ENCODE data around the gene PRKAR2A. TPM values are rescaled to one million over a fixed set of nuclear protein-coding genes. Genes with fewer than 3 reads are reported as not detected.

PRKAR2A gene
- total and polyA plus RNA-seq, 2 donors (not counting 3 experiments of a cell fraction or from before 2014, with no cell fraction given) = 8.6 to 69.9 TPM

GRCh38 chr3:48750856-48751255 lies 96.8 kb downstream of the PRKAR2A start:
- H3K9ac ChIP-seq (replicated peaks; ENCODE audit: extremely low read depth, insufficient read depth, low read length) = no peak overlapping the region
- H2AFZ ChIP-seq (ENCODE audit: low read depth, low read length) = no peak overlapping the region
- no peak overlapping the region for H3K4me3 ChIP-seq (replicated peaks in 1 of 3; ENCODE audit: insufficient read depth in 1 of 3, low read depth in 1 of 3, low read length in 3 of 3)
- no peaks in the 10 kb centered on the region for H3K4me1 ChIP-seq (ENCODE audit: control insufficient read depth, extremely low read depth, insufficient read depth, low read length)
- ChIA-PET CTCF (interaction anchor here (2.7 kb wide), 1 partner anchor 11 kb away, joined by 8 read pairs; no protein-coding TSS in a partner anchor), POLR2A (no interaction called here)
- no peaks in the 10 kb centered on the region for H3K27me3 ChIP-seq (ENCODE audit: control insufficient read depth in 2 of 2, insufficient read depth in 2 of 2, low read length in 2 of 2)
- DNase-seq (ENCODE audit: low read depth, low spot score) (no peak), FAIRE-seq (no peak)
- TSS peak; percentile 1 for BruUV-seq (replicated peaks)
- peaks cover 0 to 7% of the 10 kb centered on the region in 2 experiments for H3K36me3 ChIP-seq (ENCODE audit: control insufficient read depth in 2 of 2, extremely low read depth in 1 of 2, insufficient read depth in 2 of 2, low read length in 2 of 2)
- no peak for TF ChIP-seq EZH2 (IDR thresholded peaks at IDR 0.05; ENCODE audit: borderline replicate concordance, low read depth, low read length, severe bottlenecking)
- no peak for TF ChIP-seq FOS (IDR thresholded peaks at IDR 0.05; ENCODE audit: borderline replicate concordance, insufficient read depth, low read length)
- H3K4me2 ChIP-seq (ENCODE audit: insufficient read depth, low read length) = no peak overlapping the region
- no peaks in the 10 kb centered on the region for H4K20me1 ChIP-seq (replicated peaks; ENCODE audit: control insufficient read depth, extremely low read depth, insufficient read depth, low read length)
- intact Hi-C loops (cut with micrococcal nuclease) = no loop called here
- no peak overlapping the region for H3K27ac ChIP-seq (ENCODE audit: insufficient read depth, low read depth, low read length)
- no peaks in the 10 kb centered on the region for H3K9me1 ChIP-seq (replicated peaks; ENCODE audit: control insufficient read depth, extremely low read depth, insufficient read depth, low read length)
- dilution Hi-C loops (cut with MboI; ENCODE audit: extremely low pct_ligation_motif_present, low sequenced_read_pairs) = no loop called here
- H3K9me3 ChIP-seq (replicated peaks; ENCODE audit: control insufficient read depth, insufficient read depth, low read length) = no peaks in the 10 kb centered on the region
- no peaks in the 10 kb centered on the region for H3K79me2 ChIP-seq (ENCODE audit: control insufficient read depth, insufficient read depth, low read length)

GRCh38 chr3:48748754-48749153 lies 98.9 kb downstream of the PRKAR2A start:
- Histone ChIP-seq H3K27me3 (ENCODE audit: control insufficient read depth in 2 of 2, insufficient read depth in 2 of 2, low read length in 2 of 2) (no peaks in the 10 kb centered on the region), H3K79me2 (ENCODE audit: control insufficient read depth, insufficient read depth, low read length) (no peaks in the 10 kb centered on the region), H3K9me1 (replicated peaks; ENCODE audit: control insufficient read depth, extremely low read depth, insufficient read depth, low read length) (no peaks in the 10 kb centered on the region), H3K9me3 (replicated peaks; ENCODE audit: control insufficient read depth, insufficient read depth, low read length) (no peaks in the 10 kb centered on the region), H2AFZ (ENCODE audit: low read depth, low read length) (no peak overlapping the region), H3K4me2 (ENCODE audit: insufficient read depth, low read length) (no peak overlapping the region), H4K20me1 (replicated peaks; ENCODE audit: control insufficient read depth, extremely low read depth, insufficient read depth, low read length) (no peaks in the 10 kb centered on the region), H3K4me1 (ENCODE audit: control insufficient read depth, extremely low read depth, insufficient read depth, low read length) (no peaks in the 10 kb centered on the region), H3K27ac (ENCODE audit: insufficient read depth, low read depth, low read length) (no peak overlapping the region), H3K9ac (replicated peaks; ENCODE audit: extremely low read depth, insufficient read depth, low read length) (no peak overlapping the region), H3K36me3 (ENCODE audit: control insufficient read depth in 2 of 2, extremely low read depth in 1 of 2, insufficient read depth in 2 of 2, low read length in 2 of 2) (peaks cover 0 to 7% of the 10 kb centered on the region in 2 experiments), H3K4me3 (replicated peaks in 1 of 3; ENCODE audit: insufficient read depth in 1 of 3, low read depth in 1 of 3, low read length in 3 of 3) (no peak overlapping the region)
- no peak for TF ChIP-seq CTCF (IDR thresholded peaks at IDR 0.05; ENCODE audit: extremely low read depth in 1 of 2, insufficient read depth in 1 of 2, low read depth in 1 of 2, low read length in 2 of 2)
- no peak for TF ChIP-seq FOS (IDR thresholded peaks at IDR 0.05; ENCODE audit: borderline replicate concordance, insufficient read depth, low read length)
- no peak for TF ChIP-seq POLR2A (IDR thresholded peaks at IDR 0.05; ENCODE audit: low read depth, low read length)
- TF ChIP-seq GATA2 (IDR thresholded peaks at IDR 0.05; ENCODE audit: insufficient read depth, insufficient read length, low read depth, low read length) = no peak
- TF ChIP-seq MAX (IDR thresholded peaks at IDR 0.05; ENCODE audit: insufficient read depth, insufficient read length) = no peak
- TF ChIP-seq JUN (IDR thresholded peaks at IDR 0.05; ENCODE audit: borderline replicate concordance, insufficient read depth, insufficient read length, low read depth) = no peak
- no peak for TF ChIP-seq MYC (IDR thresholded peaks at IDR 0.05; ENCODE audit: low read depth, low read length)
- TF ChIP-seq POLR2AphosphoS5 (IDR thresholded peaks at IDR 0.05; ENCODE audit: insufficient read depth, low read depth, low read length) = no peak
- no peak for TF ChIP-seq EZH2 (IDR thresholded peaks at IDR 0.05; ENCODE audit: borderline replicate concordance, low read depth, low read length, severe bottlenecking)
- DNase-seq (ENCODE audit: low read depth, low spot score) (no peak), FAIRE-seq (no peak)
- dilution Hi-C loops (cut with MboI; ENCODE audit: extremely low pct_ligation_motif_present, low sequenced_read_pairs) (no loop called here), intact Hi-C loops (cut with micrococcal nuclease) (no loop called here)
- ChIA-PET POLR2A (no interaction called here), CTCF (interaction anchor here (0.9 to 2.7 kb wide), 3 partner anchors 9 to 203 kb away, joined by 3 to 8 read pairs (median 6); no protein-coding TSS in a partner anchor)
- no TSS peak for BruUV-seq (replicated peaks)

All from endothelial cell of umbilical vein (primary cell).